ENCODE results near the gene FHAD1. TPM values are rescaled to one million over a fixed set of nuclear protein-coding genes. Genes with fewer than 3 reads are reported as not detected.
"Not testable (repeated sequence)": the region's sequence is repeated elsewhere in the genome, so short reads cannot be mapped to it uniquely, and the experiment has no call there.

Gene FHAD1
- total RNA-seq, 1 donor from 2014 or later, result 0.20 TPM

GRCh38 chr1:15364740-15365139 lies 117.7 kb downstream of the FHAD1 start:
- DNase-seq (ENCODE audit: low read depth, low spot score), result no peak

DNA sequence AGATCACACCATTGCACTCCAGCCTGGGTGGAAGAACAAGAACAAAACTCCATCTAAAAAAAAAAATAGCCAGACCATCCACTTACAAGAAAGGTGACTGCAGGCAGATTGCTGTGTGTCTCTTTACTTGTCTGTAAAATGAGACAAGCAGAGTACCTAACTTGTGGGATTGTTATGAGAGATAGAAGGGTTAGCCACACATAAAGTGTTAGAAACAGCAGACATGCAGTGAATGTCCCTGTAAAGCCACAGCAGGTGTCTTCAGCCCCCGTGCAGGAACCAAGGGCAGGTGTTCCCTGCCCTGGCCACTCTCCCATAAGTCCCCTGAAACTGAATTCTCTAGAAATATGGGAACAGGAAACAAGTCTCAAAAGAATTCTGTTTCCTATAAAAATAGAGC lies 121.9 kb downstream of the FHAD1 start:
- no peak for DNase-seq (ENCODE audit: low read depth, low spot score)

DNA sequence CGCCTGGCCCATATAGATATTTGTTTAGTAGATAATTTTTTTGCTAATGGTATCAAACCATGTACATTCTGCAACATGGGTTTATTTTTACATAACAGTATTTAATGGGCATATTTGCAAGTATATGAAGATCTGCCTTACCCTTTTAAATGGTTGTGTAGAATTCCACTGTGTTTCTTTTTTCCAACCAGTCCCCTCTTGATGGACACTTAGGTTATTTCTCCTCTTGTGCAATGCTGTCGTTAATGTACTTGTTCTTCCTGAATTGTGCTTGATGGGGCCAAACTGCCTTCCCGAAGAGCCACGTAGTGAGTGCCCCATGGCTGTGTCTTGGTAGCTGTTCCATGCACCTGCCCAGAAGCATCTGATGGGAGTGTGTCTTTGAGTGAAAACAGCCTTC lies 123.2 kb downstream of the FHAD1 start:
- no peak for DNase-seq (ENCODE audit: low read depth, low spot score)

DNA sequence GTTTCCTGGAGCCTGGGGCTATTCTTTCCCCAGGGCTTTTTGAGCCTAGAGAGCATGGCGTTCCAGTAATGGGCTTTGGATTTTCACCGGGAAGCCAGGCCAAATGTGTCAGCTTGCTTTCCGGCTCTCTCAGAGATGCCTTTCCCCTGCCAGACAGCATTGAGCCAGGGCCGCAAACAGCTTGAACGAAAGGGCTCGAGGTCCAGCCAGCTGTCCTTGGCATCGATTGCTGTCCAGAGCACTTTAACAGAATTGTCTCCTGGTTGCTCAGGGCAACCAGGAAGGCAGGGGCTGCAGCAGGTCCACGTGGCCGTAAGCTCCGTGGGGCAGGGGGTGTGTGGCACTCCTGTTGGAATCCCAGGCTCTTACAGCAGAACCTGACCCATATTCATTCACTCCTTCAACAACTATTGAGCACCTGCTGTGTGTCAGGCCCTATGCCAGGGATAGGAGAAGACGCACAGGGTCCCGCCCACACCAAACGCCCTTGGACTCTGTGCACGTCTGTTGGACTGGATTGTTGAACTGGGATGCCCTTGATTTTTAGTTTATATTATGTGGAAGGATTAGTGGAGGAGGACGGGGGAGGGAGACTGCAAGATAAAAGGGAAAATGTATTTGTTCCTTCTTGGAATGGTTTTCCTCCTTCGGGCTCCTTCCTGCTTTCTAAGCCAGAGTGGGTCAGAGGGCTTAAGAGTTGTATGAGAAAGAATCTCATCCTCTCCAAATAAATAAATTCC lies 123.9 kb downstream of the FHAD1 start:
- DNase-seq (ENCODE audit: low read depth, low spot score), result no peak

DNA sequence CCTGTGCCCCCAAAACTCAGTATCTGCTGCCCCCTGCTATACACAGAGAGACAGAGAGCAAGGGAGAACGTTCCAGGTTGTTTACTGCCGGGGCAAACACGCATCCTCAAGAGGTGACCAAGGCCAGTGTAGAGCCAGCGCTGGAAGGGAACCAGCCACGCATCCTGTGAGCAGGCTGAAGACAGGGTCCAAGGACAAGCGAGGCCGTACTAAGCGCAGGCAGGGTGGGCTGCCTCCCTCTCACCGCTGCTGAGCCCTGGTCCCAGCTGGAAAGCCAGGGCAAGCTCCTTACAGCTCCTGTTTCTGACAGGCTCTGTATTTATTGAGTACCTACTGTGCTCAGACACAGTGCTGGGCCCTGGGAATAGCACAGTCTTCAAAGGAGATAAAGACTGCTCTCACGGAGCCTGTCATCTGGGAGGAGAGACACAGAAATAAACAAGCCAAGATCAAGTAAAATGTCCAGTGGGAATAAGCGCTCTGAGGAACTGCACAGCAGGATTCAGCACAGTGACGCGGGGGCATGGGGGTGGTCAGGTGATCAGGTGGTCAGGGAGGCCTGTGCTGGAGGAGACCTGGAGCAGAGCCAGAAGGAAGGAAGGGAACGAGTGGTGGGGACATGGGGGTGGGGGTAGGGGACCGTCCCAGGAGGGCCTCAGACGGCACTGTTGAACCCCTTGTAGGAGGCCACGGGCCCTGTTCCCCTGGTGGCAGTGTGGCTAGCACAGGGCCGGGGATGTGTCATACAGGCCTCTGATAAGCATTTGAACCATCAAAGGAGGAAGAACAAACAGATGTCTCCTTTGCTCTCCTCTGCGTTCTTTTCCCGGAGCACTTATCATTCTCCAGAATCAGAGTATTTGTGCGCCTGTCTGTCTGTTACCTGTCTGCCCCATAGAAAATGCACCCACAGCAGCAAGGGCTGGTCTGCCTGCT lies 124.9 kb downstream of the FHAD1 start:
- DNase-seq (ENCODE audit: low read depth, low spot score), result no peak

DNA sequence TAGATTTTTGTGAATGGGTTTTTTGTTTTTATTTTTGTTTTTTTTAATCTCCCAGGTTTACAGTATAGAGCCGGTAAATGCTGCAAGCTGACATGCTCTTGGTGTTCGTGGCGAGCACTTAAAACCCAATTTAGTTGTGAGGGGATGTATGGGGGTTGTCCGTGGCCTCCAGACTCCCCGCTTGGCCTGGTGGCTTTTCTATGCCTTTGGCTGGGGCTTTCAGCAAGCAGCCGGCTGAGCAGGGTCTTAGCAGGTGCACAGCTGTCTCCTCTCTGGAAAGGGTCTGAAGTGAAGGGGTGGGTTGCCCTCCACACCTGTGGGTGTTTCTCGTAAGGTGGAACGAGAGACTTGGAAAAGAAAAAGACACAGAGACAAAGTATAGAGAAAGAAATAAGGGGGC lies 131.7 kb downstream of the FHAD1 start:
- no peak for DNase-seq (ENCODE audit: low read depth, low spot score)

DNA sequence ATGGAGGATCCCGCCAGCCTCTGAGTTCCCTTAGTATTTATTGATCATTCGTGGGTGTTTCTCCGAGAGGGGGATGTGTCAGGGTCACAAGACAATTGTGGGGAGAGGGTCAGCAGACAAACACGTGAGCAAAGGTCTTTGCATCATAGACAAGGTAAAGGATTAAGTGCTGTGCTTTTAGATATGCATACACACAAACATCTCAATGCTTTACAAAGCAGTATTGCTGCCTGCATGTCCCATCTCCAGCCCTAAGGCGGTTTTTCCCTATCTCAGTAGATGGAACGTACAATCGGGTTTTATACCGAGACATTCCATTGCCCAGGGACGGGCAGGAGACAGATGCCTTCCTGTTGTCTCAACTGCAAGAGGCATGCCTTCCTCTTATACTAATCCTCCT lies 132.1 kb downstream of the FHAD1 start:
- not testable (repeated sequence) for DNase-seq (ENCODE audit: low read depth, low spot score)

DNA sequence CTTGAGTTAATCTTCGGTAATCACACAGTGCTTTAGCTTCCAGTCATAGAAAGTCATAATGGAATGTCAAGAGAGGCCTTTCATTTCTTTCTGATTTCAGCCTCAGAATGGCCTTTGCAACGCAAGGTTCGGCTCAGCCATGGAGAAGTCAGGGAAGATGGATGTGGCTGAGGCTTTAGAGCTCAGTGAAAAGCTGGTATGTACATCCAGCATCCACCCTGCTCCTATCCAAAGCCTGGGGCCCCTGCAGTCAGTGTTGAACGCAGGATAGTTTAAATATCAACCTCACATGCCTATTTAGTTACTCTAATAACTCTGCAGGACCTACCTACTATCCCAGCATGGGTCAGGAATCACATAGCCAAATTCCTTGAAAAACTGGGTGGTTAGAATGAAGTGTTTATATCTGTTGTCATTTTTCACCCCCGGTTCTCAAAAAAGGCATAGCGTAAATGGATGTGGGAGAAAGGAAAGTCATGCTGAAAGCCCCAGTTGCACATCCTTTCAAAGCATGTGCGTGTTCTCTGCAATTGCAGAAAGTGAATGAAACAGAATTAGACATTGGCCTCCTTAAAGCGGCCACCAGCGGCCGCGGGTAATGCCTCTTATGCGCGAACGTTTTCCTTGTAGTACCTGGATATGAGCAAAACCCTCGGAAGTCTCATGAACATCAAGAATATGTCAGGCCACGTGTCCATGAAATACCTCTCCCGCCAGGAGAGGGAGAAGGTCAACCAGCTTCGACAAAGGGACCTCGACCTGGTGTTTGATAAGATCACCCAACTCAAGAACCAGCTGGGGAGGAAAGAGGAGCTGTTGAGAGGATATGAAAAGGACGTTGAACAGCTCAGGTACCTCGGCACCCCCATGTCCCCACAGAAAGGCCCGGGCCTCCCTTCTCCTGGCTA lies 133.8 kb downstream of the FHAD1 start:
- DNase-seq (ENCODE audit: low read depth, low spot score), result no peak

DNA sequence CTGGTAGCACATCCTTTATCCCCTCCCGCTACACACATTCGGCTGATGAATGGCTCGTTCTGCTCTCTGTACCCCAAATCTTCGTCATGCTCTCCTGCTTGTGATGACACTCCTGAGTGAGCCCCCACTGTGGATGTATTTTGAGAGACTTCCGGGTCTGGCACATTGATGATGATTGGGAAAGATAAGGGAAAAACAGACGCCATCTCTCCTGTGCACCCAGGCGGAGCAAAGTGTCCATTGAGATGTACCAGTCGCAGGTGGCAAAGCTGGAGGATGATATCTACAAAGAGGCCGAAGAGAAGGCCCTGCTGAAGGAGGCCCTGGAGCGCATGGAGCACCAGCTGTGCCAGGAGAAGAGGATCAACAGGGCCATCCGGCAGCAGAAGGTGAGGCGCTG lies 134.8 kb downstream of the FHAD1 start:
- DNase-seq (ENCODE audit: low read depth, low spot score), result no peak

GRCh38 chr1:15382601-15383518 lies 135.8 kb downstream of the FHAD1 start:
- DNase-seq (ENCODE audit: low read depth, low spot score), result no peak

- DNase-seq (ENCODE audit: low read depth, low spot score), result no peak
Observed at GRCh38 chr1:15383810-15384209, 136.8 kb downstream of the FHAD1 start.

DNA sequence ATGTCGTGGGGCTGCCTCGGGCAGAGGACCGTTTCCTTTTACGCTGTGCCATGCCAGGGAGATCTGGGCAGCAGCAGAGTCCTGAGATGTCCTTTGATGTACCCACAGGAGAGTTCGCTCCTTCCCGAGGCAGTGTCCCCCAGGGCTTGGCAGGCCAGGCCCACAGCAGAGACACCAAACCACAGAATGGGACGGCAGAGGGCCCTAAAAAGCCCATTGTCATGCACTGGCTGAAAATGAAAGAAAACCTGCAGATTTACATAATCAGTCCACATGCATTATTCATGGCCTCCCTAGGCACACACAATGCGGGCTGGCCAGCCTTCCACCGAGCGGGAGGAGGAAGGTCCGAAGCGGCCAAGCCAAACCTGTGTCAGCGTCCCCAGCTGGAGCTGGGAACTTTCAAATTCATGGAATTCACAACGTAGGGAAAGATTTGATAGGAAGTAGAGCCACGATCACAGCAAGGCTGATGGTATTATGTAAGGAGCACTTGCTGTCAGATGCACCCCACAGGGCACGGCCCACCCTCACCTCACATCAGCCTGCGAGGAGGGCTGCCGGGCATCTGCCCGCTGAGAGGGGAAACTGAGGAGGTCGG lies 137.4 kb downstream of the FHAD1 start:
- no peak for DNase-seq (ENCODE audit: low read depth, low spot score)

- DNase-seq (ENCODE audit: low read depth, low spot score), result no peak
Observed at GRCh38 chr1:15385420-15385819, 138.4 kb downstream of the FHAD1 start.

GRCh38 chr1:15386164-15386749 lies 139.2 kb downstream of the FHAD1 start:
- DNase-seq (ENCODE audit: low read depth, low spot score), result no peak

GRCh38 chr1:15388201-15388880 lies 141.3 kb downstream of the FHAD1 start:
- no peak for DNase-seq (ENCODE audit: low read depth, low spot score)

- not testable (repeated sequence) for DNase-seq (ENCODE audit: low read depth, low spot score)
Observed at GRCh38 chr1:15389828-15390227, 142.8 kb downstream of the FHAD1 start.

- DNase-seq (ENCODE audit: low read depth, low spot score), result no peak
Observed at GRCh38 chr1:15390667-15391066, 143.6 kb downstream of the FHAD1 start.

- no peak for DNase-seq (ENCODE audit: low read depth, low spot score)
Observed at GRCh38 chr1:15391366-15391765, 144.3 kb downstream of the FHAD1 start.
